Bronchial epithelial cell (primary cell): ENCODE data around the gene PANK4. TPM values are rescaled to one million over a fixed set of nuclear protein-coding genes. Genes with fewer than 3 reads are reported as not detected.
"Not testable (repeated sequence)": the region's sequence is repeated elsewhere in the genome, so short reads cannot be mapped to it uniquely, and the experiment has no call there.

Experiments used
- DNase-seq: peaks from one replicate; pipeline ENCODE4 v3.0.0-alpha.2; 2010; ENCODE audit warnings: low read depth
- FAIRE-seq: peaks from 2 replicates; lab custom pipeline; 2011; peaks lifted over from hg19 to GRCh38; lab: Jason Lieb, UNC
- H3K27me3 ChIP-seq: 2 replicates; pipeline ENCODE4 v1.5.1; 2011; ENCODE audit warnings: low read length; ENCODE audit not compliant: control insufficient read depth, insufficient read depth
- H3K36me3 ChIP-seq: 2 replicates; pipeline ENCODE4 v1.5.1; 2011; ENCODE audit warnings: low read length; ENCODE audit not compliant: control insufficient read depth, insufficient read depth
- H3K4me3 ChIP-seq: 2 replicates; pipeline ENCODE4 v1.5.1; 2011; ENCODE audit warnings: mild to moderate bottlenecking, low read depth, low read length, control low read depth
- total RNA-seq: library from RNA; depleted of rRNA; stranded (reverse); fragments of >200 nt; gene quantifications from 2 replicates; pipeline ENCODE4 v1.2.1, GENCODE V29; 2014
- TF ChIP-seq, protein P1 (sequence below): IDR thresholded peaks from 2 replicates; pipeline ENCODE4 v1.5.1; 2011; ENCODE audit warnings: mild to moderate bottlenecking, moderate library complexity, low read length, control low read depth, inconsistent platforms; ENCODE audit not compliant: insufficient read depth, severe bottlenecking

The PANK4 gene
- total RNA-seq = 29.2 and 29.3 TPM in 2 replicates

DNA sequence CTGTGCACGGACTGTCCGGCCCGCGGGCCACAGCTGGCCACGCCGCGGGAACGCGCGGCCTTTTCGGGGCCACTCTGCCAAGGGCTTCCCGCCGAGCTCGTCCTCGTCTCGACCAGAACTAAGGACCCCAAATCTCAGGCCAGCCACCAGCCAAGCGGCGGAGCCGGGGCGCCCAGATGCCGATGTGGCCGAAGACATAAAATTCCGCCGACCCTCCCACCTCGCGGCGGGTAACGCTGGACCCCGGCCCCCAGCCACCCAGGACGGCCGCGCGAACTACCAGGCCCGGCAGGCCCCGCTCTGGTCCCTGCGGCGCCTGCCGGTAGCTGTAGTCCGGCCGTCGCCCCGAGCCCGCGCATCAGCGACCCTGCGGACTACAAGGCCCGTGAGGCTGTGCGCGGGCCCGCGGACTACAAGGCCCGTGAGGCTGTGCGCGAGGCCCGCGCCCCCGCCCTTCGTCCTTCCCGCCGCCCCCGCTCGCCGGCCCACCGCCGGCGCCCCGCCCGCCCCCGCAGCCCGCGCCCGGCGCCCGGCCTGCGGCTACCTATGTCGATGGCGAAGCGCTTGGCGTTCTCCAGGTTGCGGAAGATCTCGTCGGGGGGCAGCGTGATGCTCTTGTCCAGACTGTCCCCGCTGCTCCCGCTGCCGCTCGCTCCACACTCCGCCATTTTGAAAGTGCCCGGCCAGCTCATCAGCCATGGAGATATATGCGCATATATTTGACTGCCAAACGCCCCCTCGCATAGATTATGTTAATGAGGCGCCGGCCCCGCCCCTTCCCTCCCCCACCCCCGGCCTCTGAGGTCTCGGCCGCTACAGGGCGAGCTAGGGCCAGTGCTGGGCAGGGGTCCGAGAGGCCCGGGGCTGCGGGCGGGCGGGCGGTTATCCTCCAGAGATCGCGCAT lies at the start of gene PANK4:
PANK4 (minus strand) TSS at position 677 of the 904 bp plus-strand sequence; CDS start at position 668, 9 bp downstream.
- DNase-seq = peak; percentile 72
- no peak for FAIRE-seq
- Histone ChIP-seq H3K27me3 (no peaks in the 10 kb centered on the region), H3K4me3 (peak within 1 kb of the TSS; percentile 69), H3K36me3 (peaks cover 5% of the 10 kb centered on the region)
- TF ChIP-seq, protein P1, sequence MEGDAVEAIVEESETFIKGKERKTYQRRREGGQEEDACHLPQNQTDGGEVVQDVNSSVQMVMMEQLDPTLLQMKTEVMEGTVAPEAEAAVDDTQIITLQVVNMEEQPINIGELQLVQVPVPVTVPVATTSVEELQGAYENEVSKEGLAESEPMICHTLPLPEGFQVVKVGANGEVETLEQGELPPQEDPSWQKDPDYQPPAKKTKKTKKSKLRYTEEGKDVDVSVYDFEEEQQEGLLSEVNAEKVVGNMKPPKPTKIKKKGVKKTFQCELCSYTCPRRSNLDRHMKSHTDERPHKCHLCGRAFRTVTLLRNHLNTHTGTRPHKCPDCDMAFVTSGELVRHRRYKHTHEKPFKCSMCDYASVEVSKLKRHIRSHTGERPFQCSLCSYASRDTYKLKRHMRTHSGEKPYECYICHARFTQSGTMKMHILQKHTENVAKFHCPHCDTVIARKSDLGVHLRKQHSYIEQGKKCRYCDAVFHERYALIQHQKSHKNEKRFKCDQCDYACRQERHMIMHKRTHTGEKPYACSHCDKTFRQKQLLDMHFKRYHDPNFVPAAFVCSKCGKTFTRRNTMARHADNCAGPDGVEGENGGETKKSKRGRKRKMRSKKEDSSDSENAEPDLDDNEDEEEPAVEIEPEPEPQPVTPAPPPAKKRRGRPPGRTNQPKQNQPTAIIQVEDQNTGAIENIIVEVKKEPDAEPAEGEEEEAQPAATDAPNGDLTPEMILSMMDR = peak; percentile 24

DNA sequence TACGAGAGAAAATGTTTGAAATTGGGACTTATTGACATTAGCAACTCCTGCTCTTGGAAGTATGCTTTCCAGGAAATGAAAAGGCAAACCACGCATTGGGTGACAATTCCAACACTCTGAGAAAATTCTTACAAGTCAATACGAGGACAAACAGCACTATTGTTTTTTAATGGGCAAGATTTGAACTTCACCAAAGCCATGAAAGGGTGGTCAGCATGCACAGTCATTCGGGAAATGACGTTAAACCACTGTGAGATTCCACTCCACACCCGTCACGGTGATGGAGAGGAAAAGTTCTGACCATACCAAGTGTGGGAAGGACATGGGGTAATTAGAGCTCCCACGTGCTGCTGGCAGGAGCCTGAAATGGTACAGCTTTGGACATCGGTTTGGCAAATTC lies 48.0 kb upstream of the PANK4 start:
- FAIRE-seq = no peak
- peaks cover 1% of the 10 kb centered on the region for H3K27me3 ChIP-seq

DNA sequence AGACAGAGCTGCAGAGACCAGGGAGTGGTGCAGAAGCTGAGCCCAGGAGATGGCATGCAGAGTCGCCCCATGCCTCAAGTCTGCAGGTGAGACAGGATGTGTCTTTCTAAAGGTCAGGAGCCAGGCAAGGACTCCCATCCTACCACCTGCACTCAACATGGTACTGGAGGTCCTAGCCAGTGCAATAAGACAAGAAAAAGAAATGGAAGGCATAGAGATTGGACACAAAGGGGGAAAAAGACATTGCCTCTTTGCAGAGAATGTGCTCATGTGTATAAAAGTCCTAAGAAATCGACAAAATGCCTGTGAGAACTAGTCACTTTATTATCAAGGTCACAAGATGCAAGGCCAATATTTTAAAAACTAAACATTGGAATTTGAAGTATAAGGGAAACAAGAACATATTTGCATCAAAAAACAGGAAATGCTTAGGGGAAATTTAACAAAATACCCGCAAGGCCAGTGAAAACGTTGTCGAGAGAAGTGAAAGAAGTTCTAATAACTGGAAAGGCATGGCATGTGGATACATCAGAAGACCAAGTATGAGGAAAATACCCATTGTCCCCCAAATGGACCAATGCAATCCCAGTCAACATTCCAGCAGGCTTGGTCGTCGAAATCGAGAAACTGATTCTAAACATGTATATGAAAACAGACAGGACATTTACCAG lies 47.0 kb upstream of the PANK4 start:
- Histone ChIP-seq H3K27me3 (peaks cover 1% of the 10 kb centered on the region), H3K36me3 (no peaks in the 10 kb centered on the region), H3K4me3 (no peak overlapping the region)
- TF ChIP-seq, protein P1 = no peak
- no peak for DNase-seq
- FAIRE-seq = no peak

More for the DNA sequence above, 48.0 kb upstream of the PANK4 start:
- no peak for DNase-seq
- Histone ChIP-seq H3K36me3 (no peaks in the 10 kb centered on the region), H3K4me3 (no peak overlapping the region)
- TF ChIP-seq, protein P1 = no peak

DNA sequence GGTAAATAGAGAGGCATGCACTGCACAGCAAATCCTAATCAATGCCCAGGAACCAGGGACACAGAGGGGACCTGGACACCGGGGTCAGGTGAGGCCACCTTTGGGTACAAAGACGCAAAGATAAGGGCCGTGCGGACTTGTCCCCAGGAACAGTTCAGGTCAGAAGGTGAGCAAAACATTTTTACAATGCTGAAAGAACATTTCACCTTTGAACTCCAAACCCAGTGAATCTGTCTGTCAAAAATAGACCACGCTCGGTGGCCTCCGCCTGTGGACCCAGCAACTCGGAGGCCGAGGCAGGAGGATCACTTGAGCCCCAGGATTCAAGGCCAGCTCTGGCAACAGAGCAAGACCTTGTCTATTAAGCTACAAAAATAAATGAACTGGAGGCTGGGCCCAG lies 45.0 kb upstream of the PANK4 start:
- FAIRE-seq = no peak
- Histone ChIP-seq H3K27me3 (no peaks in the 10 kb centered on the region), H3K36me3 (no peaks in the 10 kb centered on the region), H3K4me3 (no peak overlapping the region)
- TF ChIP-seq, protein P1 = no peak
- no peak for DNase-seq

DNA sequence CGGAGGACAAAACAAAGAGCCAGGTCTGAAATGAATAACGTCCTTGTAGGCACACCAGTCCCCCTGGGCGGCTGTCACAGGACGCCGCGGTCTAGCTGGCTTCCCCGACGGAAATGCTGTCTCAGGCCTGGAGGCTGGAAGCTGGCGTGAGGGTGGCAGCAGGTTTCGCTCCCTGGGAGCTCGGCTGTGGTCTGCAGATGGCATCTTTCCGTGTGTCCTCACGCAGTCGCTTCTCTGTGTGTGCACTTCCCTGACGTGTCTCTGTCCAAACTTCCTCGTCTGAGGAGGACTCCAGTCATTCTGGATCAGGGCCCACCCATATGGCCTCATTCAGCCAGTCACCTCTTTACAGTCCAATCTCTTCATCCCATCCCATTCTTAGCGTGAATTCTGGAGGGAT lies 43.9 kb upstream of the PANK4 start:
- TF ChIP-seq, protein P1 = no peak
- DNase-seq (no peak), FAIRE-seq (no peak)
- Histone ChIP-seq H3K36me3 (no peaks in the 10 kb centered on the region), H3K4me3 (no peak overlapping the region), H3K27me3 (peaks cover 5% of the 10 kb centered on the region)

GRCh38 chr1:2569703-2570102 lies 43.3 kb upstream of the PANK4 start:
- peak; percentile 43 for FAIRE-seq
- not testable (repeated sequence) for H3K27me3 ChIP-seq

More at GRCh38 chr1:2569703-2570102, 43.3 kb upstream of the PANK4 start:
- H3K36me3 ChIP-seq, H3K4me3 ChIP-seq, DNase-seq: not testable (repeated sequence)
